Coronary artery (tissue), 2 donors: Measurements from ENCODE around the gene STPG3.

Experiments used
- DNase-seq: peaks from one replicate; pipeline ENCODE4 v3.0.0-alpha.2; 2017; ENCODE audit warnings: low spot score
- H3K27ac ChIP-seq, 2 donors: fragments of 200-600 bp; sonication (generic); one replicate each; pipeline ENCODE4 v1.5.1; 2016 to 2019
- H3K4me3 ChIP-seq: fragments of 200-600 bp; sonication (generic); 2 replicates; pipeline ENCODE4 v1.5.1; 2016; ENCODE audit warnings: mild to moderate bottlenecking, moderate library complexity
- CTCF ChIP-seq: fragments of 200-600 bp; sonication (generic); IDR thresholded peaks from one replicate; pipeline ENCODE4 v1.5.1; 2019; ENCODE audit warnings: antibody characterized with exemption

The STPG3 gene

DNA sequence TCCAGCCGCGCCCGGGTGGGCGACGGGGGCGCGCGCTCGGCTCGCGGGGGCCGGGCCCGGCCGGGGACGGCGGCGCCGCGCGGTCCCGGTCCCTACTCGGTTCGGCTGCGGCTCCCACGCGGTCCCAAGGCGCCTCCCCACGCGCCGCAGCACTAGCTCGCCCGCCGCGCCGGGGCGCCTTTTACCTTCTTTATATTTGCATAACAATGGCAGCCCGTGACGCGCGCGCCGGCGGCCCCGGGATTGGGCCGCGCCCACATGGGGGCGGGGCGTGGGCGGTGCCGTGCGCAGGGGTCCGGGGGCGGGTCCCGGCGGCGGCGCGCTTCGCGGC is 51.0 kb downstream of the STPG3 start, which contains the start of gene NRARP:
NRARP (minus strand) TSS at position 154 of the 331 bp plus-strand sequence. CDS start 343 bp downstream, outside the sequence.
- Histone ChIP-seq H3K27ac (peak within 1 kb of the TSS; percentile 17 to 80), H3K4me3 (peak within 1 kb of the TSS; percentile 69)
- TF ChIP-seq CTCF = no peak
- no peak for DNase-seq

DNA sequence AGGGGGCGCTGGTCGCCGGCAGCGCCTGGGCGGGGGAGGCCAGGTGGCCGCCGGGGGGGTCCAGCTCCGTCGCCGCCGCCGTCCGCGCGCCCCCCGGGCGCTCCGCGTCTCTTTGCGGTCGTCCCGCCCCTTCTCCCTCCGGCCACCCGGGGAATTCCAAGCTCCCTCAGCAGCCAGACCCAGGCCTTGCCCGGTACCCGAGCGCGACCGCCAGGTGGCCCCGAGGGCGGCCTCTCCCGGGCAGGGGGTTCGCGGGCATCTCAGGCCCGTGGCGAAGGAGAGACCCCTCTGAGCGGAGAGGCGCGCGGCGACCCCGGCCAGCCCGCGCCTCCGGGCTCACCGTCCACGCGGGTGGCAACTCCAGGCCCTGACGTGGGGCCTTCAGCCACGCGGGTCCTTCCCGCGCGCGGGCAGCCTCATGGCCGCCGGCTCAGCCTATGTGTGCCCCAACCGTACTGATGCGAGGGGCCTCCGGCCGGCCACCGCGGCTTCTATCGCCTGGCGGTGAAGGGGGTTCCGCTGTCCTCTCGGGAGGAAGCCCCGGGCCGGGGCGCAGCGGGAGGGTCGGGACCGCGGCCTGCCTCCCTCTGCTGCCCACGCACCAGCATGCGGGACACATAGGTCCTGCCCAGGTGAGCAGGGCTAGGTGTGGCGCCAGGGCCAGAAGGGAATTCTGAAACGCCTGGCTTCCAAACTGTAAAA is 51.5 kb downstream of the STPG3 start:
- TF ChIP-seq CTCF = peak; percentile 22
- Histone ChIP-seq H3K4me3 (peak overlapping the region; percentile 69), H3K27ac (peak overlapping the region; percentile 17 to 80)
- DNase-seq = no peak
